Nephron progenitor cell (in vitro differentiated cells): ENCODE data around the gene BTBD2.

Source experiments
- DNase-seq: peaks from one replicate; pipeline ENCODE4 v3.0.0; 2021
- H3K27ac Mint-ChIP-seq: 2 replicates; pipeline ENCODE4 v1.8.0; 2021; ENCODE audit warnings: mild to moderate bottlenecking, moderate library complexity, mixed read lengths
- H3K27me3 Mint-ChIP-seq: 2 replicates; pipeline ENCODE4 v1.8.0; 2021; ENCODE audit warnings: mild to moderate bottlenecking, low read depth, mixed read lengths; ENCODE audit not compliant: poor library complexity
- H3K36me3 Mint-ChIP-seq: 2 replicates; pipeline ENCODE4 v1.8.0; 2021; ENCODE audit warnings: low read depth, mixed read lengths
- H3K4me1 Mint-ChIP-seq: 2 replicates; pipeline ENCODE4 v1.8.0; 2021; ENCODE audit warnings: mixed read lengths
- H3K4me3 Mint-ChIP-seq: 2 replicates; pipeline ENCODE4 v1.8.0; 2021; ENCODE audit warnings: mild to moderate bottlenecking, moderate library complexity, mixed read lengths
- H3K9me3 Mint-ChIP-seq: 2 replicates; pipeline ENCODE4 v1.8.0; 2021; ENCODE audit warnings: mild to moderate bottlenecking, moderate library complexity, mixed read lengths
- TF ChIP-seq, protein P1 (sequence below): fragments of 200-600 bp; sonication (generic); IDR thresholded peaks from 2 replicates; pipeline ENCODE4 v1.5.0; 2021; ENCODE audit warnings: antibody characterized with exemption

The BTBD2 gene

DNA sequence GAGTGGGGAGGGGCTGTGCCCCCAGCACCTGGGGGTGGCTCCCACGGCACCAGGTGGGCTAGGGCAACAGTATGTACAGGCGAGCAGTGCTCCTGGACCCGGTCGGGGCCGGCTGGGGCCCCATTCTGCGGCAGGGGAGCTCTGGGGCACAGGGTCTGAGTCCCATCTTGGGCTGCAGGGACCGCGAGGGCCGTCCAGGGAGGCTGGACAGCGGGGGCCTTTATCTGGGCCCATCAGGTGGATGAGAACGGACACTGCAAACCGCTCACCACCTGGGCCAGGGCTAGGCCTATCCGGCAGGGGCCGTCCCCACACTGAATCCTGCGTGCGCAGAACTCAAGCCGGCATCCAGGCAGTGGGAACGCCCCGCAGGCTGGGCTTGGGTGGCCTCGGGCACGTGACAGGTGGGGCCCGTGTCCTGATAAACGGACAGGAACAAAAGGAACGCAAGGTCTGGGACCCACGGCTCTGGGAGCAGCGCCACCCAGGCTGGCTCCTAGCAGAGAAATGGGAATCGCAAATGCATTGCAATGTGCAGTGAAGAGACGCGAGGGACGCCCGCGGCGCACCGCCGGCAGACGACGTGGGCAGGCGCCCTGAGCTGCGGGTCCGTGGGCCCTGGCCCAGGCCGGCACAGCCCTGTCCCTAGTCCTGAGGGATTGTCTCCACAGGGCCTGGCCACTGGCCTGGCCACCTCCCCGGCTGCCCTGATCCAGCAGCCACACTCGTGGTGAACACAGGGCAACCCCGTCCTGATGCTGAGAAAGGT is 29.7 kb downstream of the BTBD2 start:
- Mint-ChIP-seq H3K27ac (peak overlapping the region; percentile 79), H3K27me3 (no peaks in the 10 kb centered on the region), H3K4me3 (no peak overlapping the region), H3K4me1 (no peaks in the 10 kb centered on the region), H3K36me3 (peaks cover 40% of the 10 kb centered on the region), H3K9me3 (no peaks in the 10 kb centered on the region)
- TF ChIP-seq, protein P1, sequence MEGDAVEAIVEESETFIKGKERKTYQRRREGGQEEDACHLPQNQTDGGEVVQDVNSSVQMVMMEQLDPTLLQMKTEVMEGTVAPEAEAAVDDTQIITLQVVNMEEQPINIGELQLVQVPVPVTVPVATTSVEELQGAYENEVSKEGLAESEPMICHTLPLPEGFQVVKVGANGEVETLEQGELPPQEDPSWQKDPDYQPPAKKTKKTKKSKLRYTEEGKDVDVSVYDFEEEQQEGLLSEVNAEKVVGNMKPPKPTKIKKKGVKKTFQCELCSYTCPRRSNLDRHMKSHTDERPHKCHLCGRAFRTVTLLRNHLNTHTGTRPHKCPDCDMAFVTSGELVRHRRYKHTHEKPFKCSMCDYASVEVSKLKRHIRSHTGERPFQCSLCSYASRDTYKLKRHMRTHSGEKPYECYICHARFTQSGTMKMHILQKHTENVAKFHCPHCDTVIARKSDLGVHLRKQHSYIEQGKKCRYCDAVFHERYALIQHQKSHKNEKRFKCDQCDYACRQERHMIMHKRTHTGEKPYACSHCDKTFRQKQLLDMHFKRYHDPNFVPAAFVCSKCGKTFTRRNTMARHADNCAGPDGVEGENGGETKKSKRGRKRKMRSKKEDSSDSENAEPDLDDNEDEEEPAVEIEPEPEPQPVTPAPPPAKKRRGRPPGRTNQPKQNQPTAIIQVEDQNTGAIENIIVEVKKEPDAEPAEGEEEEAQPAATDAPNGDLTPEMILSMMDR, result no peak
- no peak for DNase-seq

DNA sequence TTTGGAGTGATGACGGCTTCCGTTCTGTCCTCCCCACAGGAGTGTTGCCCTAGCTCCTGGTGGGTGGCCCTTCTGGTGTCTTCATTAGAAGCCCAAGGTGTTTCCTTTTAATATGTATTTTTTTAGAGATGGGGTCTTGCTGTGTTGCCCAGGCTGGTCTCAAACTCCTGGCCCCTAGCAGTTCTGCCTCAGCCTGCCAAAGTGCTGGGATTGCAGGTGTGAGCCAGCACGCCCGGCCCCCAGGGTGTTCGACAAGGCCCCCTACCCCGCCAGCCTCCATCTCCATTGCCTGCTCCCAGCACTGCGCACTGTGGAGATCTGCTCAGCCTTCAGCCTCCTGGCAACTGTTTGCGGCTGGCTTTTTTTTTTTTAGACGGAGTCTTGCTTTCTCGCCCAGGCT is 31.2 kb downstream of the BTBD2 start:
- H3K27me3 Mint-ChIP-seq, result no peaks in the 10 kb centered on the region
- H3K4me1 Mint-ChIP-seq, result no peaks in the 10 kb centered on the region
- H3K36me3 Mint-ChIP-seq, result peaks cover 40% of the 10 kb centered on the region
- H3K27ac Mint-ChIP-seq, result no peak overlapping the region
- TF ChIP-seq, protein P1, result no peak
- H3K9me3 Mint-ChIP-seq, result no peaks in the 10 kb centered on the region
- H3K4me3 Mint-ChIP-seq, result no peak overlapping the region
- no peak for DNase-seq

DNA sequence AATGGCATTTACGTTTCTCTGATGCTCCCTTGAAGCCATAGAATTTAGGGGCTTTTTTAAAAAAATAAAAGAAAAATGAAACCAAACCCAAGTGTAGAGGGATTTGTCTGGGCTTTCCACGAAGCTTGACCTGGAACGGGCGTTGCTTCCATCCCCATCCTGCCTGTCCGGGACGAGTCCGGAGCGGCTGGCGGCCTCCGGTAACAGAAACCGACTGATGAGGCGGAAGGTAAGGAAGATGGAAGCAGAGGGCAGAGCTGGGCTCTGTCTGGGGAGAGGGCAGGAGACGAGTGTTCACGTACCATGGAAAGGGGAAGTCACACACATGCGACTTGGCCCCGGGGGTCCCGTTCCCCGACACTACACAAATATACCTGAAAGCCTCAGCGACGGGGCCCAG is 34.3 kb downstream of the BTBD2 start:
- Mint-ChIP-seq H3K4me3 (no peak overlapping the region), H3K36me3 (peaks cover 35% of the 10 kb centered on the region), H3K27me3 (no peaks in the 10 kb centered on the region)

DNA sequence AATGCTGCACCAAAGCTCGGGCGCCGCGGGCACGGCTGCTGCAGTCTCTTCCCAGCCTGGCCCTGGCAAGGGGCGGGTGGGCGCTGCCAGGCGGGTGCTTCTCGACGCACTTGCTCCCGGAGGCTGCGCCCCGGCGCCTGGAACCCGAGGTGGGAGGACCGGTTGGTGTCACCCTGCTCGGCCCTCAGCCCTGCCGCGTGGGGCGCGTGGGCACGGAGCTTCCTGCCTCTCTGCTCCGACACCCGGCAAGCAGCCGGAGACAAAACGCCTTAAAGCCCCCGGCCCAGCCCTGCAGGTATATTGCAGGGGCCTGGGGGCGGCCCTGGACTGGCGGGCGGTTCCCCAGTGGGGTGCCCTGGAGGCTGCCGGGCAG is 34.7 kb downstream of the BTBD2 start:
- Mint-ChIP-seq H3K4me1 (no peaks in the 10 kb centered on the region), H3K36me3 (peaks cover 40% of the 10 kb centered on the region), H3K27me3 (no peaks in the 10 kb centered on the region), H3K27ac (no peak overlapping the region), H3K9me3 (no peaks in the 10 kb centered on the region), H3K4me3 (no peak overlapping the region)
- TF ChIP-seq, protein P1, result no peak
- no peak for DNase-seq

More for the DNA sequence above, 34.3 kb downstream of the BTBD2 start:
- DNase-seq, result no peak
- TF ChIP-seq, protein P1, result no peak
- peak overlapping the region; percentile 97 for H3K27ac Mint-ChIP-seq
- H3K9me3 Mint-ChIP-seq, result no peaks in the 10 kb centered on the region
- no peaks in the 10 kb centered on the region for H3K4me1 Mint-ChIP-seq

DNA sequence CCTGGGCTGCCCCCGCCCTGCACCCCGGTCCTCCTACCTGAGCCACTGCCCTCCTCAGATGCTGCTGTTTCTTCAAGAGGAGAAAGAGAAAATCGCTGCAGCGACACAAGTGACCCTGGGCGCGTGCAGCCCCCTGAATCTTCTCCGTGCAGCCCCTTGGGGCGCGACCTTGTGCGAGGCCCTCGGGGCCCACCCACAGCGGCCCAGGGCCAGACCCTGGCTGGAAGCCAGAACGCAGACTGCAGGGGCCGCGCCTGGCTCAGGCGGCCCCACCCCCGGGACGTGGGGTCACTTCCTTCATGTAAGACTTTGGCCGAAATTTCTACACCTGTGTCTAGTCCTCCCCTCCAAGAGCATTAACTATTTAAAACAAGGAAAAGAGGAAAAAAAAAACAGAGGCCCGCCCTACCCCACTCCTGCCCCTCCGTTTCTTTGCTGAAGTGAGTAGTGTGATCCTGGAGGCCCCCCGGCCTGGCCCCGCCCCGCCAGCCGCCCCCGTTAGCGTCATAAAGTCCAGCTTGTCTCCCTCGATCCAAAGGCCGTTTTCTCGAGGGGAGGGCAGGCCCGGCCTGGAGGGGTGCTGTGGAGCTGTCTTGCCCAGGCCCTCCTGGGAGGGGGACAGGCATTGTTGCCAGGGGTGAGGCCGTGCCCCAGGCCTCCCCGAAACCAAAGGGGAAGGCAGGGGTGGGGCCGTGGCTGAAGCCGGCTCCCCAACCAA is 35.3 kb downstream of the BTBD2 start:
- Mint-ChIP-seq H3K4me1 (no peaks in the 10 kb centered on the region), H3K27me3 (no peaks in the 10 kb centered on the region), H3K9me3 (no peaks in the 10 kb centered on the region), H3K4me3 (no peak overlapping the region), H3K36me3 (peaks cover 41% of the 10 kb centered on the region), H3K27ac (no peak overlapping the region)
- TF ChIP-seq, protein P1, result no peak
- DNase-seq, result no peak
